ENCODE measurements around the gene GPM6B.

GPM6B gene

DNA sequence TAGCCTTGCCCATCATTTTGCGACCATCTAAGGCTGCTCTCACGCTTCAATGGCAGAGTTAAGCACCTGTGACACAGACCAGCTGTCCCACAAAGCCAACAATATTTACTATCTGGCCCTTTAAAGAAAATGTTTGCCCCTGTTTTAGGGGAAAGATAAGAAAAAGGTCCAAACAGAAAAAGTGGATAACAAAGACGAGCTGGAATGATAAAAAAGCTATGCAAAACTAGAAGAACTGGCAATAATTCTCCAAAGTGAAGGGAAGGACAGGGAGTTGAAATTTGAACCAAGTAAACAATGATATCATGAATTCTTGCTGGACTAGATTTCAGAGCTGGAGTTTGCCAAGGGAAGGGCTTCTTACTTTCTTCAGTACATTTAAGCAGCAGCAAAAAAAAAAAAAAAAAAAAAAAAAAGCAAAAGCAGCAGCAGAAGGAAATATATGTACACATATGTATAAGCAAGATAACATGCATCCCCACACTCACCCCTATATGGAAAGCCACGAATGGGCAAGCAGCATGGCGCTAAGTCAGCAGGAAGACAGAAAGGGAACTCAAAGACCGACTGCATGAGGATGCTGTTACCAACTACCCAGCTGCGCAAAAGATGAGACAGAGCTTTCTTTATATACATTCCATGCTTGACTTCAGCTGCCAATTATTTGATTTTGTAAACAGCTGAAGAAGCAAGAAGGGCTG is 94.9 kb downstream of the GPM6B start:
- no peak for DNase-seq

DNA sequence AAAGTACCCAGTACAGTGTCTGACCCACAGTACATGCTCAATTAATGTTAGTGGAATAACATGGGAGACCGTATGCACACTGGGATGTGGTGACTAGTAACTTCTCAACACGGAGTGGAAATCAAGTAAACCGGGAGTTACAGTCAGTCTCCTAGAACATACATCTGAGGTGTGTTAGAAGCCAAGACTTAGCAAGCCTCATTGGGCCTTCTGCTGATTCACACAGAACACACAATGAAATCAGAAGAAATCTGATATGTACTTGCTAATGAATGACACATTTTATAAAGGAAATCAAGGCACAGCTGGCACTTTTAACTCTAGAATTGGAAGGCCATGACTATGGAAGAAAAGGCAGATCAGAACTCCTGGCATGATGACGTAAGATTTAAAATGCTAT is 95.5 kb downstream of the GPM6B start:
- DNase-seq: no peak
